HG02852 (cell line): ENCODE results near the gene AHNAK.
"Not testable (repeated sequence)": the region's sequence is repeated elsewhere in the genome, so short reads cannot be mapped to it uniquely, and the experiment has no call there.

Source experiments
- ATAC-seq: cut with Tn5 transposase; IDR thresholded peaks from one replicate; pipeline ENCODE4 v1.9.1; 2021; ENCODE audit warnings: mild to moderate bottlenecking, moderate library complexity; ENCODE audit not compliant: unreplicated experiment

Gene AHNAK

DNA sequence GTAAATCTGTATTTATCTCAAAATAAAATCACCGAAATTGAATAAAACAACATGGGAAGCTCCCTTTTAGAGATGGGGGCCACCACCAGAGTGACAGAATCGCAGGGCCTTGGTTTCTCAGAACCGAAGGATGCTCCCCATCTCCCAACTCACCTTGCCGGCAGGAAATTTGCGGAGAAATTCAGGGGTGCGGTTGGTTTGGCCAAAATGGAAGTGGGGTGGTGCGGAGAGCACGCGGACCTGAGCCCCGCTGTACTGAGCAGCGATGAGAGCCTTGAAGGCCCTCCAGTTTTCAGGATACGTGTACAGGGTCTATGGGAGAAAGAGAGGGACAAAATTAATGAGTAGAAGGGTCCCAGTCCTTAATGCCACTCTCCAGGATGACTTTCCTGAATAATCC, 25.8 kb upstream of the AHNAK start:
- ATAC-seq, result no peak

DNA sequence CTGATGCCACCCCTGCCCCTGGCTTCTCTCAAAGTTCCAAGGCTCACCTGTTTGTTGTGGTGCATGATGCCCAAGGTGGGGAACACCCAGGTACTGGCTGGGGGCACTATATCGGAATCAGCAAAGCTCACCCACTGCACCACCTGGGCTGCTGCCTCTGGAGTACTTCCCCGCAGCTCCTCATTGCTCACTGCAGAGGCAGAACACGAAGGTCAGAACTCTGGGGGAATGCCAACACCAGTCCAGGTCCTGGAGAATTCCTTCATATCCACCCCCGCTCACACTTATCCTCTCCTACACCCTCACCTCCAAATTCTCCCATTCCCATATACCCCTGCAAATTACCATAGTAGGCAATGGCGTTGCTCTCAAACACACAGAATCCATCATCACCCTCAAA, 24.9 kb upstream of the AHNAK start:
- ATAC-seq, result not testable (repeated sequence)

DNA sequence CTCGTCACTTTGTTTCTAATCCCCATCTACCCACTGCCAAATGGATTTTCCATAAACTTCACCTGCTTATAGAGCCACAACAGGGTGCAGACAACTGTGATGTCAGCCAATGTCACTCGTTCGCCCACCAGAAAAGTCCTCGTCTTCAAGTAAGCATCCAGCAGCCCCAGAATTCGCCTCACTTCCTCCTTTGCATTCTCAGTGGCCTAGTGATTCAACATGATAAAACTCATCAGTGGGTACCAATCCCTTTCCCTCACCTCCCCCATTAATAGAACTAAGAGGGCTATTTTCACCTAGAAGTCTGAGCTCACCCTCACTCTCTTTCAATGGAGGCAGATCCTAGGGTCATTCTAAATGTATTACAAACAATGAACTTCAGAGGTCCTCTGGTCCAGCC, 24.3 kb upstream of the AHNAK start:
- not testable (repeated sequence) for ATAC-seq

DNA sequence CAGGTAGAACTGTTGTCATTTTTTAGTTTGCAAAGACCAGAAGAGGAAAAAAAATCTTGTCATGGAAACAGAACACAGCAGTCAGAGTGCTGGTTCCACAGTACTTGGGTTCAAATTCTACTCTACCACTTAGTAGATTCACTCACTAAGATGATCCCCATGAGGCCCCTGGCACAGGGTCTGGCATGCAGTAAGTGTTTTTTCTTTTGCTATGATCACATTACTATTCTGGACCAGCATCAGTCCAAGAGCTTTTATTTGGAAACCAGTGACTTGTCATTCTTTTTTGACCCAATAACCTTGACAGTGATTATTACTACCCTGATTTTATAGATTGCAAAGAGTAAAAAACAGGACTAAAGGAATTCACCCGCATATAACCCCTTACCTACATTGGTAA, 23.0 kb upstream of the AHNAK start:
- no peak for ATAC-seq

DNA sequence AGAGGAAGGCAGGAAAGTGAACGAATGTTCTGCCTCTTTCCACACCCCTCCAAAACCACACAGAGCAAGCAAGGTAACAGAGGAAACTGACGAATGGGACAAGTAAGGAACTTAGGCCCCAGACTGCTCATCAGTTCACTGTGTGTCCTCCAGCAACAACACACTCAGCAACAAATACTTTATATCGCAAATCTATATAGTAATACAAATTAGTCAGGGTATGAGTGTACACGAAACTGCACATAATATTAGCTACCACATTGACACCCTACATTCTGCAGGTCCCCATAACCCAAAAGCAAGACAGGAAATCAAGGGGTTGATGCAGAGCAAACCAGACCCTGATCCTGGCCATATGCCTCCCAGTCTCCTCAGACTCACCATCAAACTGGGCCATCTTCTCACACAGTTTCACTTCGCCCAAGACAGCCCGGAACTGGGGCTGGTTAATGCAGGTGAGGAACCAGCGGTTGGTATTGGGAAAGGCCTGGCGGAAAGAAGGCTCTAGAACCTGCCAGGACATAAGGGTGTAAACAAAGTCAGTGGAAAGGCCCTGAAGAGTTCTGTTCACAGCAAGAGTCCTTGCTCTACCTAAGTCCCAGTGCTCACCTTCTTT, 20.5 kb upstream of the AHNAK start:
- no peak for ATAC-seq

DNA sequence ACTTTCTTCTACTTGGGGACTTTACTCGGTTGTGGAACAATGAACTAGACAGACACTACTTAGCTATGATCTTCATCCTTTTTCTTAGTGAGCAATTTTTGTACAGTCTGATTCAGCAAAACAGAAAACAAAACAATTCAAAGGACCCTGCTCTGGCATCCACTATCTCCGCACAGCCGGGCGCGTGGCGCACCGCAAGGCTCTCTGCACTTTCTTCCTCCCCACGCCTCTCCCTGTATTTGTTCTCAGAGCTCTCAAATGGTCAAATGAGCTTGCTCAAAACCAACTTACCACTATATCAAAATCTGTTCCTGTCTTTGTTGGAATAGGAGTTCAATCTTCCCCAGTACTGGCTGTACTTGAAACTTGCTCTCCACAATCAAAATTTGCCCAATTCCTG, 19.6 kb upstream of the AHNAK start:
- ATAC-seq, result no peak

DNA sequence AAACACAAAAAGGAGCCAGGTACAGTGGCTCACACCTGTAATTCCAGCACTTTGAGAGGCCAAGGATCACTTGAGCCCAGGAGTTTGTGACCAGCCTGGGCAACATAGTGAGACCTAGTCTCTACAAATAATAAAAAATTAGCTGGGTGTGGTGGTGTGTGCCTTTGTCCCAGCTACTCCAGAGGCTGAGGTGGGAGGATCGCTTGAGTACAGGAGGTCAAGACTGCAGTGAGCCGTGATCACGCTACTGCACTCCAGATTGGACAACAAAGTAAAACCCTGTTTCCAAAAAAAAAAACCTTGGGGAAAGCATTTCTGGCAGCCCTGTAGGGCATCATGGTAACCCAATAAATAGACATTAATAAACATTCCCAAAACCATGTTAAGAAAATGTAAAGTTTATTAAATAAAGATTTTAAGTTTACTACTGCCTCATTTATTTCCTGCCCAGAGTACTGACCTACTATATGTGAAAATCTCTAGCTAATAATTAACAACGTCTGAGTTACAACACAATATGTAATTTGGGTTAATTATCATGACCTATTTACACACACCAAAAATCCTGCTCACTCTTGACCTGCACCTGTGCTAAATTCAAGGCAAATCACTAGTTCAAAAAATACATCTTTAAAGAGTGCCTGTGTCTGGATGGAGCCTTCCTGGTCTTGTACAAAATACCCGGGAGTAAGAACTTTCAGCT, 18.6 kb upstream of the AHNAK start:
- no peak for ATAC-seq

DNA sequence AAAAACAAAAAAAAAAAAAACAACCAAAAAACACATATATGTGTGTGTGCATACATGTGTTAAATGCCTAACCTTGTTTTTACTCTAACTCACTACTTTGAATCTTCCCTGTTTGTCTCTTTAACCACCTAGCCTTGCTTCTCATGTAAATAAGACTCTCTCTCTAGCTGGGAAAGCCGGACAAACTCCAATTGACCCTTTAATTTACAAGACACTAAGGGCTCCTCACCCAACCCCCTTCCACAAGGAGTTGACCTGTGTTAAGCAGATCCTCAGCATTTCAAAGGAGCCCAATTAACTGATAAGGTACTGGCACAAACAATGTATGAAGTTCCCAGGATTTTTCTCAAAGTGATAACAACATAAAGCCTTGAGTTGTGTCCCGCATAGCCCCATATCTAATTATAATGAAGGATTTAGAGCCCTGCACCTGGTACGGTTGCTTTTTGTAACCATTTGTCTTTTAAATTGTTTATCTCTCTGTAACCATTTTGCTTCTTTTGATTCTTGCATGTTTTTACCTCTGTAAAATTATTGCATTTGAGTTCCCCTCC, 15.1 kb upstream of the AHNAK start:
- not testable (repeated sequence) for ATAC-seq

DNA sequence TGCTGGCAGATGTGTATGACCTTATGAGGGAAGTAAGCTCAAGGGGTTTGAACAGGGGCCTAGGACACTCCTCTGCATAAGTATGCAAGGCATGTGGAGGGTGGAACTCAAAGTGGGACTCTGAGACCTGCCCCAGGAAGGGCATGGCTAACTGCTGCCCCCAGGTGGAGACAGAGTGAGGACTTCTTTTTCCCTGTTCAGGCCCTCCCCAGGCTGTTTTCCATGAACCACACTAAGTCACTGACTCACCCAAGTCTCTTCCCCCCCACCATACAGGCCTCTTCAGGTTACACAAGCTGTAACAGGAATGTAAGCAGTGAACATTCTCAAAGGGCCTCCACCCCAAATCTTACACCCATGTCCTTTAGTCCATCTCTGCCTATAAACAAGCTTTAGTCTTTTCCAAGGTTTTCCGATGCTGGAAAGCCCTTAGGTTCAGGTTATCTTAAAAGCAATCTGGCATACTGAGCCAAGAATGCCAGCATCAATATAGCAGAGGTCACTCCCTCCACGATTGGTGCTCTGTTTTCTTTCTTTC, 14.0 kb upstream of the AHNAK start:
- ATAC-seq, result no peak

DNA sequence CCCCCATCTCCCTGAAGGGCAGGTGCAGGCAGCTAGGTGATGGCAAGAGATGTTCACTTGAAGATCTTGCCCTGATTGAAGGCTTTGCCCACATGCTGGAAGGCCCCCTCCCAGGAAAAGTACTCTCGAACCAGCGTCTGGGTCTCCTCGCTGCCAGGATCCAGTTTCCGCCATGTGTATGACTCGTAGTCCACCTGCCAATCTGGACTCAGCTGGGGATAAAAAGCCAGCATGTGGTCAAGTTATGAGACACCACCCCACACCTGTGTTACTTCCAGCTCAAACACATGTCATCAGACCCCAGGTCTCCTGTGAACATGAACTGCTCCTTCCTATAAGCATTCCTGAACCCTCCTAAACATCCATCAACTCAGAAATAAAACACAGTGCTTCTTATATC, 13.0 kb upstream of the AHNAK start:
- not testable (repeated sequence) for ATAC-seq

DNA sequence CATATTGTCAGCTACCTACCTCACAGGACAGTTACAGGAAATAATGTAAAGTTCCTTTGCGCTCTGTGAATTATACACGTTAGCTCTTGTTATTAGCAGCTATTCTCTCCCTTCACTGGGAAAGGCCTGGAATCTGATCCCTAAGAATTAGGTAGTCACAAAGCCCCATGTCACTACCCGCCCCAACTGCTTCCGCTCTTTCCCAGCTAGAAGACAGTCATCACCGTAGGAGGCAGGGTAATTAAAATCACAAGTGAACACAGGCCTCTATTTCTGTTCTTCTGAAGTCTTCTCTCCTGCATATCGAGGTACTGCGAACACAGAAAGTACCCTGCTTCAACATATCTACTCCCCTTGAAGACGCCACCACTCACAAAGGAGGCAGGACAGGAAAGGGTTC, 12.6 kb upstream of the AHNAK start:
- no peak for ATAC-seq

DNA sequence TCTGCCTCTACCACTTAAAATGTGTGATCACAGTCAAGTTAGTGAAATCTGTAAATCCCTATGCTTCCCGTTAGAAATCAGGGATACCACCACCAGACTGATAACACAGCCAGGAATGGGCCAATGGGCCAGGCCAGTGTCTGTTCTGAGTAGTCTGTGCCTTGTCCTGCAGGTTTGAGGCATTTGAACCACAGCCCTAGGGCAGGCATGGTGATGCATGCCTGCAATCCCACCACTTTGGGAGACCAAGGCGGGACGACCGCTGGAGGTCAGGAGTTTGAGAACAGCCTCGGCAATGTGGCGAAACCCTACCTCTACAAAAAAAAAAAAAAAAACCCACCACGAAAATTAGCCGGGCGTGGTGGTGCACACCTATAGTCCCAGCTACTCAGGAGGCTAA, 12.1 kb upstream of the AHNAK start:
- ATAC-seq, result no peak

DNA sequence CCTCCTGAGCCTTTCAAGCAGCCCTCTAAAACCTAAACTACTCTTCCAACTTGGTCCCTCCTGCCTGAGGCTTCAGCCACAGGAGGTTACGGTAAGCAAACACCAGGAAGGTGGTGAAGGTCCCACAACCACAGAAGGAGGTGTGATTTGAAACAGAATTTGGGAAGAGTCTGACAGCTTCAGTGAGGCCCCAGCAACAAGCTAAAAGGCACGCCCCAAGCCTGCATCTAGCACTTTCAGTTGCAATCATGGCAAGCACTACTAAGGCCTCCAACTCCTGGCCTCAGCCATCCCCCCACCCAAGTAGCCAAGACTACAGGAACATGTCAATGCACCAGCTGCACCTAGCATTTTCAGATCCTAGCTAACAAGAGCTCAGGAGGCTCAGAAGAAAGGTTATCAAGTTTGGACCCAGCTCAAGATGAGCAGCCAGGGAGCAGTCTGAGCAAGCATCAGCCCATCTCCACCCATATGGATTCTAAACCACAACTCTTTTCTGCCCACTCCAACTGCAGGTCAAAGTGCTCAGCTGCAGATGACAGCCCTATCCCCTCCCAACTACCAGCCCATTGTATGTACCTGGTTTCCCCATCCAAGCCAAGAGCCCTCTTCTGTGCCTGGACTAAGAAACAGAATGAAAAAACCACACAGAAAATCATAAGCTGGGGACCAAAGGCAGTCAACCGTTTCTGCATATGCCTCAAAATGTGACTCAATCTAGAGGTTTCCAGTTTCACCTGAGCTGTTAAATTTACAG, 10.4 kb upstream of the AHNAK start:
- ATAC-seq, result no peak

DNA sequence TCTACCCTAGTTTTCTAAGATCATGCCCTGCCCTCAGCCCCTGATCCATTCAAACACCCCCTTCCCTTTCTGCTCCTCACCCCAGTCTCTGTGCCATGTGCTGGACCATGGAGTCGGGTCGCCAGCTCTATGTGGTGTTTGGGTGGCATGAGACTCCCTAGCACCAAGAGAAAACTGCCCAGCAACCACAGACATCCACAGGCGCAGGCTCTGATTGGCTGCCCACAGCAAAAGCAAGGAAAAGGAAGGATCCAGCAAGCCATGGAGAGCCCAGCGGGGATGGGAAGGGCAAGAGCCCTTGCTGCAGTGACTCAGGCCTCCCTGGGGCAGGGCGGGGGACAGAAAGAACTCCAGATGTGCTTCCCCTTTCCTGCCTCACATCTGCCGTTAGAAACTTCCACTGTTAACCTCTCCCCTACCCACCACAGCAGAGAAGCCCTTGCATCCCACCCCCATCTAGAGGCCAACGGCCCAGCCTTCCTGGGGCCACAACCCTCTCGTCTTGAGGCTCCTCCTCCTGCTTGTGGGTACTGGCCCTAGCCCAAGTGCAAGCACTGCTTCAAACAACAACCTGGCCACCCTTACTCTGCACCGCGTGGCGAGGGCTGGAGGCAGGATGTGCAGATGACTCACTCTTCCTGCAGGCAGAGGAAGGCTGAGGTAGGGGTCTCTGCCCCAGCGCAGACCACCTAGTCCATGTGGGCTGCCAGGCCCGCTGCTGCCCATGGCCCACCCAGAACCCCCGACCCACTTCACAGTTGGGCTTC, 9.7 kb upstream of the AHNAK start:
- ATAC-seq, result peak; percentile 36

DNA sequence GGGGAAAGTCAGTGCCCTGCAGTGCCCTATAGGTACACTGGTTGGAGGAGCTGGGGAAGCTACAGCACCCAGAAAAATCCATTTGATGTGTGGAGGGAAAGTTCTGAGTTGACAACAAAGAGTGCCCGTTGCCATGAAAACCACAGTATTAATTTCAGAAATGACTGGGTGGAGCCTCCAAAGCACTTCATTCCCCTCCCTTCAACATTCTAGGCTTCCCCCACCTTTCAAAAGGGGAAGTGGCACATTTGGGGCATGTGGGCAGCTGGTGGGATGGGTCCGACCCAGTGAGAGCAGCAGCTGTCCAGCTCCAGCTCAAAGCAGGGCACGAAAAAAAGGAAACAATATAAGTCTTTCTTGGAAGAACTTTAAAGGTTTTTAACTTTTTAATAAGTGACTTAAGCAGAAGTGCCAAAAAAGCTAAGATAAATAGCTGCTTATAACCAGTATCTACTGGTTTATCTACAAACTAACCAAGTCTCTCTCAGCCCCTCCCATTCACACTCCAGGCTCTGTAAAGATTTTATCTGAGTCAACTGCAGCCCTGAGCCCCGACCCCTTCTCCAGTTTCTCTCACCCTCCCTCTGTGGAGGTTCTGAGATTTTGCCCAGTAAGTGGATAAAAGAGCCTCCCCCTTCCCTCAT, 9.0 kb upstream of the AHNAK start:
- ATAC-seq, result peak; percentile 25

DNA sequence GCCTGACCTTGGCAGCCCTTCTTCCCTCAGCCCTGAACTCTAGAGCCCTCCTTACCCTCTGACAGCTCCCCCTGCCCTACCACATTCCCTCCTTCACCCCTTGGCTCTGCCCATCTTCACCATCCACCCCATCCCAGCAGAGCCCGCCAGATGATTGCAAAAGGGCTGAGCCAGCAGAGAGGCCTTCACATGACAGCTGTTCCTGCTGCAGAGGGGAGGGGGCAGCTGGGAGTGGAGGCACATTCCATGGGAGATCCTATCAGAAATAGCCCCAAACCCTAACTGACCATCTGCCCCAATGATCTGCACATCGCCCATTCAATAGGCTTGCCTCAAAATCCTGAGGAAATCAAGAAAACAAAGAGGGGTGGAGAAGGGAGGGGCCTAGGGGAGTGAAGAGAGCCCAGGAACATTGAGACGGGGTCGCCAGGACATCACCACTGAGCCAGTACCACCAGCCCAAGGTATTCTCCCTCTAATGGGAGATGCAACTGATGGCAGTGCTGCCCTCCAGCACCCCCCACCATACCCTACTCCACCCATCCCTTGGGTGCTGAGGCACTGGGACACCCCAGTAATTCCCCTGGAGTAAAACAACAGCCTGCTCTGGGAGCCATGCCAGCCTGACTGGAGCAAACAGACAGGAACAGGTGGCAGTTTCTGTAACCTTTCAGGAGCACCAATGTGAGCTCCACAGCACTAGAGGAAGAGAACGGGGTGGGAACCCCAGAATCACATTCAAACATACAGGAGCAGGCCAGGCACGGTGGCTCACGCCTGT, 8.0 kb upstream of the AHNAK start:
- ATAC-seq, result no peak

DNA sequence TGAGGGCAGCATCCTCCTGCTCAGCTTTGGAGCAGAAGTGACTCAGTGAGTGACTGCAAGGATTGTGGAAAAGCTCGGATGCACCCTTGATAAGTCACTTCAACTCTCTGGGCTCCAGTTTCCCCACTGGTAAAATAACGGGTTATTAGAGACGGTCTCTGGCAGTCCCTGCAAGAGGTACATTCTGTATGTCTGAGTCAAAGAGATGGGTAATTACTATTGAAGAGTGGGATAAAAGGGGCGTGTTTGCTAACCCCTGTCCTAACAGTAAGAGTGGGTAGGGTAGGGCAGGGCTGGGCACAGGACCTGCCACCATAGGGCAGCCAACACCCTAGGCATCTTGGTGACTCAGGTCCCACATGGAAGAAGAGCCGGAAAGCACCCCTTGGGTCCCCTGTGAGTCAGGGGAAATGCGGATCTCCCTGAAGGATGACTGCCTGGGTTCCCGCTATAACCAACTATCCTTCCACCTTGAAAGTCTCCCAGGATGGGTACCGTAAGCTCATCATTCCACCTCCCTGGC, 7.3 kb upstream of the AHNAK start:
- ATAC-seq, result no peak

DNA sequence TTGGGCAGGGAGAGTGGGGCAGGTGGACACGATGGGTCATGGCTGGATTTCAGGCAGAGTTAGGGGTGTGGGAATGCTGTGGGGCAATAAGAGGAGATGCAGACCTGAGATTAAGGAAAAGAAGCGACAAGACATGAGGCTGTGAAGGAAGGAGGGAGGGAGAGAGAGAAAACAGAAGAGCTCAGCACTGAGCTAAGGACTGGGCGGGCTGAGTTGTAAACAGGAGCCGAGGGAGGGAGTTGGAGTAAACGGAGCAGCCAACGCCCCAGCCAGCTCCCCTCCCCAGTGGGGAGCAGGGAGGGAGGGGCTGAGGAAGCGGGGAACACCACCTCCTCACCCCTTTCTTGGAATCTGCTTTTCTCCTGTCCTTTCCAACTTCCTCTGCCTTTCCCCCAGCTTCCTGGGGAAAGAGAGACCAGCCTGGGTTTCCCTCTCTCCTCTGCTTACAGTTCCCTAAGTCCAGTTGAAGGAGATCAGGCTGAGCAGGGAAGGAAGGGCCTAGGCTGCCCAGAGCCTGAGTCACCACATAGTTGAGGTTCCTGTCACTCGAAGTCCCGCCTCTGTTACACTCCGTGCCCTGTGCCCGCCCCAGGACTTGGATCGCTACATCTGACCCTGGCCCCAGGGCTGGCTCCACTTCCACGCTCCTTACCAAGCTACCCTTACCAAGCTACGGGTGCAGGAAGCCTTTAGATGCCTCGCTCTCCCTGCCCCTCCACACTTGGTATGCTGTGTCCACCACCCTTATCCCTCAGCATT, 6.7 kb upstream of the AHNAK start:
- ATAC-seq, result no peak
